HG02759 (cell line): ENCODE measurements around the gene HNRNPA2B1.

Experiments used
- ATAC-seq: cut with Tn5 transposase; IDR thresholded peaks from one replicate; pipeline ENCODE4 v1.9.1; 2021; ENCODE audit warnings: mild to moderate bottlenecking, moderate library complexity; ENCODE audit not compliant: unreplicated experiment

HNRNPA2B1 gene

GRCh38 chr7:26200444-26201246 is at the start of gene HNRNPA2B1:
HNRNPA2B1 (minus strand) TSS chr7:26200746; CDS start chr7:26200577, 169 bp downstream.
- peak; percentile 53 for ATAC-seq

- ATAC-seq: no peak
Measured at GRCh38 chr7:26250239-26250638, 49.7 kb upstream of the HNRNPA2B1 start.

GRCh38 chr7:26245150-26245549 is 44.6 kb upstream of the HNRNPA2B1 start:
- no peak for ATAC-seq

GRCh38 chr7:26238032-26238431 is 37.5 kb upstream of the HNRNPA2B1 start:
- ATAC-seq: no peak

GRCh38 chr7:26237035-26237807 is 36.7 kb upstream of the HNRNPA2B1 start:
- ATAC-seq: no peak

- ATAC-seq: no peak
Measured at GRCh38 chr7:26233902-26234511, 33.5 kb upstream of the HNRNPA2B1 start.

GRCh38 chr7:26227987-26228386 is 27.4 kb upstream of the HNRNPA2B1 start:
- no peak for ATAC-seq

- ATAC-seq: no peak
Measured at GRCh38 chr7:26224359-26224758, 23.8 kb upstream of the HNRNPA2B1 start.

GRCh38 chr7:26216049-26216448 is 15.5 kb upstream of the HNRNPA2B1 start:
- ATAC-seq: no peak

GRCh38 chr7:26213807-26214515 is 13.4 kb upstream of the HNRNPA2B1 start:
- no peak for ATAC-seq

GRCh38 chr7:26212921-26213718 is 12.6 kb upstream of the HNRNPA2B1 start:
- ATAC-seq: no peak

GRCh38 chr7:26208040-26208439 is 7.5 kb upstream of the HNRNPA2B1 start:
- ATAC-seq: no peak

GRCh38 chr7:26203016-26203415 is 2.5 kb upstream of the HNRNPA2B1 start:
- ATAC-seq: no peak

GRCh38 chr7:26202019-26202990 is 1.8 kb upstream of the HNRNPA2B1 start:
- peak; percentile 11 for ATAC-seq

GRCh38 chr7:26201247-26202018 is 887 bp upstream of the HNRNPA2B1 start, which contains the start of gene CBX3:
CBX3 (plus strand) TSS chr7:26201745; CDS start chr7:26202999, 1,254 bp downstream.
- ATAC-seq: peak; percentile 55

- ATAC-seq: peak; percentile 12
Measured at GRCh38 chr7:26200038-26200443, 505 bp downstream of the HNRNPA2B1 start.

- no peak for ATAC-seq
Measured at GRCh38 chr7:26199301-26200037, 1.1 kb downstream of the HNRNPA2B1 start.
